SIG-M5 treated with dmso at 0.1 percent for 504 hours (cell line): Measurements from ENCODE around the gene SETX.

Experiments
- DNase-seq: peaks from one replicate; lab custom pipeline; 2025; ENCODE audit not compliant: unreplicated experiment; lab: John Stamatoyannopoulos, UW

The SETX gene

DNA sequence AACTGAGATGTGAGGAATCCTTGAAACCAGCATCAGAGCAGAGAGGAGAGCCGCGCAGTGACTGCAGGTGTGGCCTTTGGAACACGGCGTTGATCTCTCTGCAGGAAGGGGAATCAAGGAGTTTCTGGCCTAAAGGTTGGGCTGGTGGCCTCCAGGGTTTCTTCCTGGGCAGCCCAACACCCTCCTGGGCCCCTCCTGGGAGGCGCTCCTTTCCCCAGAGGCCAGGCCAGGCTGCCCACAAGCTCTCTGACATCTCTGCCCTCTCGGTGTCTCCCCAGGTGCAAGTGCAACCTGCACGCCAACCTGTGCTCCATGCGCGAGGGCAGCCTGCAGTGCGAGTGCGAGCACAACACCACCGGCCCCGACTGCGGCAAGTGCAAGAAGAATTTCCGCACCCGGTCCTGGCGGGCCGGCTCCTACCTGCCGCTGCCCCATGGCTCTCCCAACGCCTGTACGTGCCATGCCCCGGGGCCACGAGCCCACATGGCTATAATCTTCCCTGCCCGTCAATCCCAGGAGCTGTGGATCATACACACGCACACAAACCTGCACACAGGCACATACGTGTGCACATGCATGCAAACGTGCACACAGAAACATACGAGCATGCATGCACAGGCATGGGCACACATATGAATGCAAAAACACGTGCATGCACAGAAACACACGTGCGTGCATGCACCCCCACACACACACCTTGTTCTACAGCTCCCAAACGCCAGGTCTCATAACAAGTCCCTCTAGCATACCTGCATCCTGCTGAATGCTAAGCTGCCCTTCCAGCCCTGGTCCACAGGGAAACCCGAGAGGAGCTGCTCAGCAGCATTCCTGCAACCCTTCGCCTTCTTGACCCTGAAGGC is 128.0 kb downstream of the SETX start:
- DNase-seq, result no peak

DNA sequence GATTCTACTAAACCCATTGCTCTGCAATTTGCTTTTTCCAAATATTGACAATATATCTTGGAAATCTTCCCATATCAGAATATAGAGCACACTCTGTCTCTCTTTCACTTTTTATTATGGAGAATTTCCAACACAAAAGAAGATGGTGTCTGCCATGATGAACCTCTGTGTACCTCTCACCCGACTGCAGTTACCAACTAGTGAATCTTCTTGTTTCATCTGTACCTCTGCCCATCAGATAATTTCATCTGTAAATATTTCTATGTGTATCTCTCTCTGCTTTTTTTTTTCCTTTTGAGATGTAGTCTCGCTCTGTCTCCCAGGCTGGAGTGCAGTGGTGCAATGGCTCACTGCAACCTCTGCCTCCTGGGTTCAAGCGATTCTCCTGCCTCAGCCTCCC is 130.1 kb downstream of the SETX start:
- DNase-seq, result no peak

DNA sequence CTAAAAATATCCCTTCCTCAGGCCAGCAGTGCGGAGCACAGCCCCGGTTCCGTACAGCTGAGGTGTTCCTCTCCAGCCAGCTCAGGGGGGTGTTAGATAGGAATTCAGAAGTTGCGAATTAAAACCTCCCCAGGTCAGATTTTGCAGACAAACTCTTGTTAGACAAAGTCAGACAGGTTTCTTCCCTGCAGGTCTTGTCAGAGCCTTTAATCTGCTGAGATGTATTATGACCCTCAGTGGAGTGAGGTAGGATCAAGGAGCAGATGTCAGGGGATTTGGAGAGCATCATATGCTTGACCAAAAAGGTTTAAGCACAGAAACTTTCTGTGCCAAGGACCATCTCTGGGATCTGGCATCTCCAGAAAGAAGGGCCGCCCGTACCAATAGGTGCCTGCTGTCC is 132.8 kb downstream of the SETX start:
- no peak for DNase-seq

DNA sequence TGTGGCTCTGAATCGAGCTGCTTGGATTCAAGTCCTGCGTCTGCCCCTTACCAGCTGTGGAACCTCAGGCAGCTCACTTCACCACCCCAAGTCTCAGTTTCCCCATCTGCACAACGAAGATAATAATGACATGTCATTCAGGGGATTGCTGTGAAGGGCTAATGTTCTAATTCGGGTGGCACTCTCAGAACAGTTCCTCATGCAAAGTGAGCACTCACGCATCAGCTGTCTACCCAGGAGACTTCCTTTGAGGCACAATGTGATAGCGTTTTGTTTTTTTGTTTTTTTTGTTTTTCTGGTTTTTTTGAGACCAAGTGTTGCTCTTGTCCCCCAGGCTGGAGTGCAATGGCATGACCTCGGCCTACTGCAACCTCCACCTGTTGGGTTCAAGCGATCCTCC is 136.6 kb downstream of the SETX start:
- no peak for DNase-seq

DNA sequence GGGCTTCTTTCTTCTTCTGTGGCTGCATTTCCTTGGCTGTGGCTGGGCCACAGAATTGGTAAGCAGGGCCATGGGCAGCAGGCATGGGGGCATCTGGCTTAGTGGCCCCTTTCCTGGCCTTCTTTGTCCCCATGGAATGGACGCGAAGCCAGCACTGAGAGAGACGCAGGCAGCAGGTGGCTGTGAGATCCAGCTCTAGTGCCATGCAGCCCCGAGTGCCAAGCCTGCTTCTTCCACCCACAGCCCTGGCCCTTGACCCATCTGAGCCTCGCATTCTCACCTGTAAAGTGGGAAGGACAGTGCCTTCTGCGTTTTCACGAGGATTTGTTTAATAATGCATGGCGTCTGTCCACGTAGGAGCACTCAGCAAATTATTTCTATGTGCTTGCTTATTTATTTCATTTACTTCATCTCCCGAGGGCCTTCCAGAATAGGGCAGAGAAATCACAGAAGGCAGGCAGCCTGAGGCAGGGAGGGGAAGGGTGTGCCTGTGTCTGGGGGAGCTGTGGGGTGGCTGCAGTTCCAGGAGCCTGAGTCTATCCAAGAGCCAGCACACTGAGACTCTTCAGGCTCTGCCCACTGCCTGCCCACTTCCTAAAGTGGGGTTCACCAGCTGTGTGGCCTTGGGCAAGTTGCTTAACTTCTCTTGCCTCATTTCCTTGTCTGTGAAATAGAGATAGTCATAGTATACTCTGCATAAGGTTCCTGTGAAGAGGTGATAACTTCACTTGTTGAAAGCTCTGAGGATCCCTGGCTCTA is 137.7 kb downstream of the SETX start:
- peak; percentile 74 for DNase-seq

DNA sequence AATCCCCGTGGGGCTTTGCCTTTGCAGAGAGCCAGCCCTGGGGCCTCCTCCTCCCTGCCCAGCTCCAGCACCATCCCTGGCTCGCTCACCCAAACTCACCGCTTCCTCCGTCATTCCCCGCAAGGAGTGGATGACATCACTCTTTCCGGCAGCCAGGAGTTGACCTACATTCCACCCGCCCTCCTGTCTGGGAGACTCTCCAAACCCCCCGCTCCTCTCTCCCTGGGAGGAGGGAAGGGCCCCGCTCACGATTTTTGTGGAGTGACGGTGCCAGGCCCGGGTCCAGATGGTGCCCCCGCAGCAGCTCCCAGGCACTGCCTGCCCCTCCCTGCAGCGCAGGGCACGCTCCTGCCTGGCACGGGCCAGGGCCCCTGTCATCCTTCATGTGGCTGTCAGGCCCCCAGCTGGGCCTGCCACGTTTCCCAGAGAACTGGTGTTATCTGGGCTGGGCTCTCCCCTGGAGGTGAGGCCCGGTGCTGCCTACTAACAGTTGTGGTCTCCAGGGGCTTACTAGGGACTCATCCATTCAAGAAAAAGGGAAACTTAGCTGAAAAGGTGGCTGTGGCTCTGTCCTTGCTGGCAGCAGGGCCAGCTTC is 140.7 kb downstream of the SETX start:
- DNase-seq, result no peak

DNA sequence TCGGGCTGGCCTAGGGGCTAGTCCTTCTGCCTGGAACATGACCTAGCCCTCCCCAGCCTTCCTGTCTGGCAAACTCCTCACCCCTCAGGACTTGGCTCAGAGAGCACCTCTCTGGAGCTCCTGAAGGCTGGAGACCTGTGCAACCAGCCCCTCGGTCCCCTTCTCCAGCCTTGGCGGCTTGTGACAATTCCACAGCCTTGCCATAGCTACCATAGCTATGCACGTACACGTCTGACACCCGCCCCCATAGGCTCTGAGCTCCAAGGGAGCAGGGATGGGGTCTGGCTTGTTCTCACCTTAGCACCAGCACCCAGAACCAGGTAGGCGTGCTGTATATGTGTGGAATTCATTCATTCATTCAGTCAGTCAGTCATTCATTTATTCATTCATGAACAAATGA is 143.2 kb downstream of the SETX start:
- no peak for DNase-seq
